ENCODE measurements around the gene CASK.
"Not testable (repeated sequence)": the region's sequence is repeated elsewhere in the genome, so short reads cannot be mapped to it uniquely, and the experiment has no call there.

CASK gene

GRCh38 chrX:41607264-41607832 lies 316.0 kb downstream of the CASK start:
- H3K27me3 ChIP-seq = peaks cover 74 to 90% (median 87%) of the 10 kb centered on the region in 11 experiments

GRCh38 chrX:41606057-41606456 lies 317.3 kb downstream of the CASK start:
- peaks cover 0 to 11% (median 0%) of the 10 kb centered on the region in 11 experiments; a peak in 3 of 22 replicates for H3K36me3 ChIP-seq
- H3K9me3 ChIP-seq (replicated peaks in 1 of 11); H3K9ac ChIP-seq; H4K20me1 ChIP-seq; H3K4me3 ChIP-seq; H3K27ac ChIP-seq: not testable (repeated sequence)
- peaks cover 85 to 100% (median 98%) of the 10 kb centered on the region in 11 experiments for H3K27me3 ChIP-seq
- H3K4me2 ChIP-seq = peak overlapping the region in 1 of 11 experiments; percentile 65; a peak in 1 of 22 replicates
- peaks cover 0 to 32% (median 0%) of the 10 kb centered on the region in 10 experiments; a peak in 6 of 20 replicates for H3K4me1 ChIP-seq

More at GRCh38 chrX:41607264-41607832, 316.0 kb downstream of the CASK start:
- Histone ChIP-seq H3K4me2 (no peak overlapping the region), H3K27ac (no peak overlapping the region), H3K36me3 (peaks cover 0 to 11% (median 0%) of the 10 kb centered on the region in 11 experiments; a peak in 3 of 22 replicates), H3K4me1 (peaks cover 0 to 32% (median 0%) of the 10 kb centered on the region in 10 experiments; a peak in 6 of 20 replicates), H3K9ac (no peak overlapping the region), H4K20me1 (peaks cover 0 to 3% (median 0%) of the 10 kb centered on the region in 11 experiments; a peak in 1 of 22 replicates), H3K4me3 (no peak overlapping the region), H3K9me3 (replicated peaks in 1 of 11) (peaks cover 0 to 8% (median 0%) of the 10 kb centered on the region in 11 experiments; a peak in 2 of 22 replicates)
- TF ChIP-seq Cebpa-rat (IDR thresholded peaks at IDR 0.05) = no peak

- peaks cover 0 to 4% (median 0%) of the 10 kb centered on the region in 11 experiments; a peak in 3 of 22 replicates for H3K36me3 ChIP-seq
- H3K9me3 ChIP-seq (replicated peaks in 1 of 11) = peaks cover 0 to 8% (median 0%) of the 10 kb centered on the region in 11 experiments; a peak in 3 of 22 replicates
- peaks cover 0 to 3% (median 0%) of the 10 kb centered on the region in 11 experiments; a peak in 1 of 22 replicates for H4K20me1 ChIP-seq
- H3K27ac ChIP-seq = peak overlapping the region in 4 of 11 experiments; percentile 35 to 69 (median 46); a peak in 8 of 22 replicates
- H3K9ac ChIP-seq = peak overlapping the region in 3 of 11 experiments; percentile 23 to 59 (median 49); a peak in 4 of 22 replicates
- peaks cover 0 to 32% (median 0%) of the 10 kb centered on the region in 10 experiments; a peak in 6 of 20 replicates for H3K4me1 ChIP-seq
- peaks cover 85 to 100% (median 98%) of the 10 kb centered on the region in 11 experiments for H3K27me3 ChIP-seq
- no peak overlapping the region for H3K4me3 ChIP-seq
- no peak for TF ChIP-seq Cebpa-rat (IDR thresholded peaks at IDR 0.05)
- peak overlapping the region in 3 of 11 experiments; percentile 38 to 71 (median 65); a peak in 7 of 22 replicates for H3K4me2 ChIP-seq
Measured at GRCh38 chrX:41604766-41605543, 318.4 kb downstream of the CASK start.

- Histone ChIP-seq H3K27me3 (peaks cover 86 to 100% (median 98%) of the 10 kb centered on the region in 11 experiments), H3K27ac (peak overlapping the region in 4 of 11 experiments; percentile 35 to 69 (median 46); a peak in 6 of 22 replicates), H3K4me3 (no peak overlapping the region), H3K4me1 (peaks cover 0 to 32% (median 0%) of the 10 kb centered on the region in 10 experiments; a peak in 6 of 20 replicates), H3K9ac (peak overlapping the region in 3 of 11 experiments; percentile 23 to 49 (median 39); a peak in 4 of 22 replicates), H4K20me1 (peaks cover 0 to 3% (median 0%) of the 10 kb centered on the region in 11 experiments; a peak in 1 of 22 replicates), H3K36me3 (no peaks in the 10 kb centered on the region; a peak in 1 of 22 replicates), H3K9me3 (replicated peaks in 1 of 11) (peaks cover 0 to 8% (median 0%) of the 10 kb centered on the region in 11 experiments; a peak in 3 of 22 replicates), H3K4me2 (peak overlapping the region in 3 of 11 experiments; percentile 38 to 71 (median 64); a peak in 6 of 22 replicates)
- TF ChIP-seq Cebpa-rat (IDR thresholded peaks at IDR 0.05) = no peak
Measured at GRCh38 chrX:41604177-41604576, 319.2 kb downstream of the CASK start.

GRCh38 chrX:41603596-41603995 lies 319.8 kb downstream of the CASK start:
- Histone ChIP-seq H3K4me1 (peaks cover 0 to 32% (median 0%) of the 10 kb centered on the region in 10 experiments; a peak in 6 of 20 replicates), H3K4me2 (peak overlapping the region in 2 of 11 experiments; percentile 64 to 71; a peak in 3 of 22 replicates), H4K20me1 (peaks cover 0 to 3% (median 0%) of the 10 kb centered on the region in 11 experiments; a peak in 1 of 22 replicates), H3K9ac (no peak overlapping the region), H3K27me3 (peaks cover 89 to 100% (median 98%) of the 10 kb centered on the region in 11 experiments), H3K4me3 (no peak overlapping the region), H3K36me3 (no peaks in the 10 kb centered on the region; a peak in 1 of 22 replicates), H3K9me3 (replicated peaks in 1 of 11) (peaks cover 0 to 8% (median 0%) of the 10 kb centered on the region in 11 experiments; a peak in 3 of 22 replicates), H3K27ac (peak overlapping the region in 2 of 11 experiments; percentile 38 to 69; a peak in 2 of 22 replicates)
- no peak for TF ChIP-seq Cebpa-rat (IDR thresholded peaks at IDR 0.05)

- no peak for TF ChIP-seq Cebpa-rat (IDR thresholded peaks at IDR 0.05)
- peaks cover 0 to 3% (median 0%) of the 10 kb centered on the region in 11 experiments; a peak in 1 of 22 replicates for H4K20me1 ChIP-seq
- peaks cover 0 to 32% (median 0%) of the 10 kb centered on the region in 10 experiments; a peak in 6 of 20 replicates for H3K4me1 ChIP-seq
- H3K9me3 ChIP-seq (replicated peaks in 1 of 11) = peaks cover 0 to 8% (median 0%) of the 10 kb centered on the region in 11 experiments; a peak in 3 of 22 replicates
- peaks cover 89 to 100% (median 98%) of the 10 kb centered on the region in 11 experiments for H3K27me3 ChIP-seq
- no peak overlapping the region for H3K27ac ChIP-seq
- no peak overlapping the region for H3K9ac ChIP-seq
- H3K4me2 ChIP-seq = peak overlapping the region in 1 of 11 experiments; percentile 21; a peak in 1 of 22 replicates
- H3K4me3 ChIP-seq = no peak overlapping the region
- no peaks in the 10 kb centered on the region; a peak in 1 of 22 replicates for H3K36me3 ChIP-seq
Measured at GRCh38 chrX:41602816-41603345, 320.5 kb downstream of the CASK start.

- Histone ChIP-seq H3K27me3 (peaks cover 91 to 100% (median 97%) of the 10 kb centered on the region in 11 experiments), H3K4me3 (no peak overlapping the region), H3K9me3 (replicated peaks in 1 of 11) (peaks cover 0 to 8% (median 0%) of the 10 kb centered on the region in 11 experiments; a peak in 3 of 22 replicates), H3K4me1 (peaks cover 0 to 32% (median 0%) of the 10 kb centered on the region in 10 experiments; a peak in 6 of 20 replicates), H4K20me1 (no peaks in the 10 kb centered on the region; a peak in 1 of 22 replicates), H3K36me3 (no peaks in the 10 kb centered on the region), H3K9ac (no peak overlapping the region), H3K27ac (no peak overlapping the region), H3K4me2 (no peak overlapping the region)
- no peak for TF ChIP-seq Cebpa-rat (IDR thresholded peaks at IDR 0.05)
Measured at GRCh38 chrX:41600291-41600690, 323.1 kb downstream of the CASK start.

- peaks cover 93 to 100% (median 97%) of the 10 kb centered on the region in 11 experiments for H3K27me3 ChIP-seq
- no peak overlapping the region for H3K4me2 ChIP-seq
- no peak for TF ChIP-seq Cebpa-rat (IDR thresholded peaks at IDR 0.05)
- H3K9me3 ChIP-seq (replicated peaks in 1 of 11) = peaks cover 0 to 8% (median 0%) of the 10 kb centered on the region in 11 experiments; a peak in 3 of 22 replicates
- peaks cover 0 to 24% (median 0%) of the 10 kb centered on the region in 10 experiments; a peak in 6 of 20 replicates for H3K4me1 ChIP-seq
- H3K4me3 ChIP-seq = no peak overlapping the region
- H3K27ac ChIP-seq = no peak overlapping the region
- no peak overlapping the region for H3K9ac ChIP-seq
- no peaks in the 10 kb centered on the region for H3K36me3 ChIP-seq
- H4K20me1 ChIP-seq = peaks cover 0 to 2% (median 0%) of the 10 kb centered on the region in 11 experiments; a peak in 1 of 22 replicates
Measured at GRCh38 chrX:41599507-41599906, 323.8 kb downstream of the CASK start.
